Motor neuron (in vitro differentiated cells): ENCODE results near the gene CSTB. TPM values are rescaled to one million over a fixed set of nuclear protein-coding genes. Genes with fewer than 3 reads are reported as not detected.

Source experiments
- ATAC-seq, 8 experiments: fragments of 200-7000 bp; cut with Tn5 transposase; replicated peaks in 6 of 8; 2 replicates each; pipeline ENCODE4 v1.8.0; 2021; ENCODE audit warnings: mild to moderate bottlenecking in 8 of 8, moderate library complexity in 8 of 8
- H3K27ac ChIP-seq, 2 donors: fragments of 250-450 bp; sonication (Bioruptor Pico); 2 replicates each; pipeline ENCODE4 v1.9.0; 2021; ENCODE audit warnings: antibody characterized with exemption in 2 of 2, mild to moderate bottlenecking in 2 of 2, moderate library complexity in 1 of 2
- H3K4me1 ChIP-seq, 2 donors: fragments of 250-450 bp; sonication (Bioruptor Pico); replicated peaks in 1 of 2; 2 replicates each; pipeline ENCODE4 v1.6.1; 2021; ENCODE audit warnings: antibody characterized with exemption in 2 of 2, mild to moderate bottlenecking in 2 of 2, moderate library complexity in 1 of 2
- H3K4me3 ChIP-seq, 5 donors: fragments of 250-450 bp; sonication (Bioruptor Pico); 2 replicates each; pipeline ENCODE4 v1.9.0; 2021; ENCODE audit warnings: antibody characterized with exemption in 5 of 5, mild to moderate bottlenecking in 5 of 5, moderate library complexity in 4 of 5
- WGBS, 10 experiments: fragments of 450-650 bp; shearing (Covaris generic); methylation state at CpG; one replicate each; pipeline ENCODE4 v1.0.0; 2022; 5-methylcytosine and 5-hydroxymethylcytosine counted together
- in situ Hi-C, 9 experiments: fragments of 400-800 bp; cut with MboI; loops; one replicate each; pipeline ENCODE4 v1.15.0; 2021; ENCODE audit warnings: low sequenced_read_pairs in 9 of 9, low pct_unique_long_range_greater_than_20kb in 2 of 9; ENCODE audit not compliant: unreplicated experiment in 9 of 9
- total RNA-seq, 8 experiments: library from RNA; unstranded; fragments of 300-600 nt; gene quantifications; 2 replicates each; pipeline versions ENCODE4 v1.2.3 to v1.2.4, GENCODE V29; 2022

Gene CSTB
- total RNA-seq, 8 experiments from 2014 or later, result 11.8 to 41.3 (median 24.3) TPM

- in situ Hi-C loops, result no loop called here
- no peak overlapping the region for H3K27ac ChIP-seq
- 17 to 100% (median 73%) methylated on average over 1 to 3 of the region's 10 CpGs; no CpG with 5 or more reads in 4 of the 10 experiments for WGBS, 10 experiments
- no peak for ATAC-seq
- peaks cover 9 to 14% of the 10 kb centered on the region in 2 donors for H3K4me1 ChIP-seq
- no peak overlapping the region for H3K4me3 ChIP-seq
Observed at GRCh38 chr21:43733060-43733459, 43.0 kb downstream of the CSTB start.

DNA sequence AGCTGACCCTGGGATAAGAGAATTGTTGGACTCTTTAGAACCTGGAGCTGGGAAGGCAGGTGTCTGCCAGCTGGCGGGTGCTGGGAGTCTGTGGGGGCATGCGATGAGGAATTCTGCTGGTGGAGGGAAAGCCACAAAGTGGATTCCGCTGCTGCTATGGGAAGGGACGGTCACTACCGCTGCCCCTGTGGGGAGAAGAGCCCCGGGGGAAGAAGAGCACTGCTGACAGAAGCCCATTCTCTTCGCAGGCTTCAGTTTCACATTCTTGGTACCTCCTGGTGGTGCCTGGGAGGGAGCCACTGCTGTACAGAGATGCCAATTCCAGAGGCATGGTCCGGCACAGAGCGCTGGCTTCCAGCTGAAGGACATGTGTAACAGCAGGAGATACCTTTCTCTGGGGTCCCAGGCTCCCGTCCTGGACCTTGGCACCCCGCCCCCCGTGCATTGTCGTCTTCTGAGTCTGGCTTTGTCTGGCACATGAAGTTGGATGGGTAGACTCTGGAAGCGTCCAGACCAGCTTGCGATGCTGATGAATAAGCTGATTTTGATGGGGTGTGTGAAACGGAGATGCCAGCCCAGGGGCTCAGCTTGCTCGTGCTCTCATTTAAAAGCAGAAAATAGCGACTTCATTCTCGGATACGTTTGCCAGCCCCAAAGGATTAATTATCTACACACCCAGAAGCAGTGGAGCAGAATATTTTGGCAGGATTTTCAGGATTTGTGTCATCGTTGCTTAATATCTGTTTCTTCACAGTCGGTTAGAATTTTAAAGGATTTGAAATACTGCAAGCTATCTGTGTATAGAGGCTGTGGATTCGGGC, 44.0 kb downstream of the CSTB start:
- in situ Hi-C loops, result no loop called here
- H3K27ac ChIP-seq, result no peak overlapping the region
- no peak overlapping the region for H3K4me3 ChIP-seq
- 31 to 100% (median 76%) methylated on average over 1 to 15 of the region's 23 CpGs; no CpG with 5 or more reads in 2 of the 10 experiments for WGBS, 10 experiments
- no peak for ATAC-seq
- H3K4me1 ChIP-seq, result peaks cover 14 to 17% of the 10 kb centered on the region in 2 donors

GRCh38 chr21:43731476-43731875, 44.6 kb downstream of the CSTB start:
- H3K4me1 ChIP-seq, result peaks cover 14 to 17% of the 10 kb centered on the region in 2 donors
- H3K27ac ChIP-seq, result no peak overlapping the region
- ATAC-seq, result no peak
- WGBS, 10 experiments, result 86 to 100% (median 90%) methylated on average over 1 to 6 of the region's 6 CpGs; no CpG with 5 or more reads in 5 of the 10 experiments
- H3K4me3 ChIP-seq, result no peak overlapping the region
- in situ Hi-C loops, result no loop called here

- 0% methylated on average over 3 to 29 of the region's 59 CpGs; no CpG with 5 or more reads in 8 of the 10 experiments for WGBS, 10 experiments
- ATAC-seq, result peak; percentile 84 to 92 (median 90)
- H3K4me3 ChIP-seq, result peak overlapping the region; percentile 52 to 63 (median 59)
- H3K4me1 ChIP-seq, result peaks cover 14% of the 10 kb centered on the region in 2 donors
- peak overlapping the region; percentile 49 to 85 for H3K27ac ChIP-seq
- in situ Hi-C loops, result no loop called here
Observed at GRCh38 chr21:43728467-43729390, 47.4 kb downstream of the CSTB start.

GRCh38 chr21:43728154-43728466, 48.0 kb downstream of the CSTB start:
- Histone ChIP-seq H3K27ac (peak overlapping the region; percentile 49 to 85), H3K4me1 (peaks cover 14% of the 10 kb centered on the region in 2 donors), H3K4me3 (peak overlapping the region; percentile 52 to 63 (median 59))
- ATAC-seq, result peak in 1 of 8 experiments; percentile 14
- WGBS, 10 experiments, result 0 to 40% (median 0%) methylated on average over 1 to 2 of the region's 7 CpGs; no CpG with 5 or more reads in 7 of the 10 experiments
- in situ Hi-C loops, result no loop called here

DNA sequence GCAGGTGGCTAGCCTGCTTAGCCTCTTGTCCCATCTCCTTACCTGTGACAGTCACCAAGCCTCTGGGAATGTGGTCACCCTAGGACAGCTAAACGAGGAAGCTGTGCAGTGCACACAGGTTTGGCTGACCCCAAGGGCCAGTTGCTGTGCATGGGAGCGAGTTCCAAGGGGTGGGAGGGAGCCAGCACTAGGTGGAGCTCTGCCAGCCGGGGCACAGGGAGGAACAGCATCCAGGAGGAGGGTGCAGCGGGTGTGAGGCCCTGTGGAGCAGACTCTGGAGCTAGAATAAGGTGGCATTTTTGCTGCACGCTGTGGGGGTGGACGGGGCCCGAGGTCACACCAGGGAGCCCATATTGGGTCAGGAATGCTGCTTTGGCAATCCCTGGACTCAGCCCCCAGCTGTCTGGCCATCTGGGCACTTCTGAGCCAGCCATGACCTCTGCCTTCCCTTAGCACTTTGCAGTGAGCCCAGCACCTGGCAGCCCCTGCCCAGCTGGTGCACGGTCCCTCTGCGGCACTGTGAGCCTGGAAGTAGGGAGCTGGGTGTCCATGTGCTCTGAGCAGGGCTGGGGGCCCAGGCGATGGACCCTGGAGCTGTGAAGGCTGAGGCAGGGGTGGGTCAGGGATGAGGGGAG, 48.5 kb downstream of the CSTB start:
- WGBS, 10 experiments, result 10 to 100% (median 83%) methylated on average over 1 to 3 of the region's 10 CpGs; no CpG with 5 or more reads in 5 of the 10 experiments
- in situ Hi-C loops, result no loop called here
- H3K27ac ChIP-seq, result peak overlapping the region; percentile 49 to 85
- peaks cover 14% of the 10 kb centered on the region in 2 donors for H3K4me1 ChIP-seq
- H3K4me3 ChIP-seq, result peak overlapping the region in 3 of 5 donors; percentile 52 to 63 (median 53)
- ATAC-seq, result peak in 4 of 8 experiments; percentile 0 to 11 (median 7)

DNA sequence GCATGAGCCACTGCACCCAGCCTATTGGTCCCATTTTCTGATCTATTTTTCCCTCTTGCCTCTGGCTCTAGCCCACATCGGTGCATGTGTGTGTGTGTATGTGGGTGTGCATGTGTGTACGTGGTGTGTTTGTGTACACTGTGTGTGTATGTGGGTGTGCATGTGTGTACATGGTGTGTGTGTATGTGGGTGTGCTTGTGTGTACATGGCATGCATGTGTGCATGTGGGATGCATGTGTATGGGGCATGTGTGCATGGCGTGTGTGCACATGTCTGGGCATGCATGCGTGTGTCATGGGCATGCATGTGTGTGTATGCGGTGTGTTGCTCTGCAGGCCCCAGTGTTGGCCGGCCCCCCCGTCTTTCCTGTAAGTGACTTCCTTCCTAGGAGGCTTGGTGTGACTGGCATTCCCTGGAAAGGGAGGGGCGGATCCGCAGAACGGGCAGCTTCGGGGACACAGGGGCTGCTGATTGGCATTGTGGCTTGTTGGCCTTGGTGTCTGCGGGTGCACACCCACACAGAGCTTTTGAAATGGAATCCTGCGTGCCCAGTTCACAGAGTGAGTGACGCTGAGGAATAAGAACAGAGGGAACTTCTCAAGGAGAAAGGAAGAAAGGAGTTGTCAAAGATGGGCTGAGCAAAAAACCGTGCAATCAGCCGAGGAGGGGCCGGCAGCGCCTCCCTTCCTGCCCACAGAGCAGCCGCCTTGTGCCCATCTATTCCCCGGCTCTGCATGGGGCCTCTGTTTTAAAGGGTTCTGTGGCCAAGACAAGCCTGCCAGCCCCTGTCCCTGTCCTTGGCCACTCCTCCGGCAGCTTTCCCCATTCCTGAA, 49.2 kb downstream of the CSTB start:
- peak in 1 of 8 experiments; percentile 3 for ATAC-seq
- in situ Hi-C loops, result no loop called here
- 7 to 94% (median 80%) methylated on average over 1 to 6 of the region's 21 CpGs; no CpG with 5 or more reads in 3 of the 10 experiments for WGBS, 10 experiments
- H3K4me3 ChIP-seq, result no peak overlapping the region
- peaks cover 14% of the 10 kb centered on the region in 2 donors for H3K4me1 ChIP-seq
- peak overlapping the region in 1 of 2 donors; percentile 85 for H3K27ac ChIP-seq

Other genes with a start within 250 kb of the CSTB start
- 1 to 10 TPM in 6 of 8 experiments, under 1 TPM in 2; 0.71 to 2.0 (median 1.1) TPM for gene HSF2BP, start 116.8 kb downstream of the CSTB start, total RNA-seq
- gene RRP1B, start 116.7 kb downstream of the CSTB start, total RNA-seq, result 10 to 100 TPM; 14.0 to 45.9 (median 23.5) TPM
- 10 to 100 TPM; 17.8 to 71.7 (median 41.7) TPM for gene PDXK, start 57.2 kb downstream of the CSTB start, total RNA-seq
- gene RRP1, start 13.3 kb upstream of the CSTB start, total RNA-seq, result 10 to 100 TPM; 11.0 to 38.4 (median 18.3) TPM
- gene AGPAT3, start 88.9 kb upstream of the CSTB start, total RNA-seq, result 10 to 100 TPM; 13.0 to 44.5 (median 16.7) TPM
- gene TRAPPC10, start 236.0 kb upstream of the CSTB start, total RNA-seq, result 10 to 100 TPM; 10.1 to 39.8 (median 19.0) TPM